Astrocyte (in vitro differentiated cells and primary cell): ENCODE measurements around the gene C16orf46.

Experiments
- EZH2 ChIP-seq: IDR thresholded peaks from 2 replicates; pipeline ENCODE4 v1.6.1; 2012; ENCODE audit warnings: mild to moderate bottlenecking, low read length, inconsistent platforms; ENCODE audit not compliant: insufficient read depth
- TF ChIP-seq, protein P1 (sequence below): IDR thresholded peaks from 2 replicates; pipeline ENCODE4 v1.5.1; 2011; ENCODE audit warnings: low read depth, mild to moderate bottlenecking, inconsistent platforms, low read length, moderate library complexity; ENCODE audit not compliant: insufficient read depth

DNA sequence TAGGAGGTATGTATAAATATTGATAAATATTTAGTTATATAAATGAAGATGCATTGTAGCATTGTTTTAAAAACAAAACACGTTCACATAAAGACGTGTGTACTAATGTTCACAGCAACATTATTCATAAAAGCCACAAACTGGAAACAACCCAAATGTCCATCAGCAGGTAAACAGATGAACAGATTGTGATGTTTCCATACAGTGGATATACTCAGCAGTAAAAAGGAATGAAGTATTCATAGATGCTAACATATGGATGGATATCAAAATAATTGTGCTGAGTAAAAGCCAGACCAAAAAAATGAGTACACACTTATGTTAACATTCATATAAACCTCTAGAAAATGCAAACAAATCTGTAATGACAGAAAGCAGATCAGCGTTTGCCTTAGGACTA, 64.1 kb downstream of the C16orf46 start:
- TF ChIP-seq, protein P1, sequence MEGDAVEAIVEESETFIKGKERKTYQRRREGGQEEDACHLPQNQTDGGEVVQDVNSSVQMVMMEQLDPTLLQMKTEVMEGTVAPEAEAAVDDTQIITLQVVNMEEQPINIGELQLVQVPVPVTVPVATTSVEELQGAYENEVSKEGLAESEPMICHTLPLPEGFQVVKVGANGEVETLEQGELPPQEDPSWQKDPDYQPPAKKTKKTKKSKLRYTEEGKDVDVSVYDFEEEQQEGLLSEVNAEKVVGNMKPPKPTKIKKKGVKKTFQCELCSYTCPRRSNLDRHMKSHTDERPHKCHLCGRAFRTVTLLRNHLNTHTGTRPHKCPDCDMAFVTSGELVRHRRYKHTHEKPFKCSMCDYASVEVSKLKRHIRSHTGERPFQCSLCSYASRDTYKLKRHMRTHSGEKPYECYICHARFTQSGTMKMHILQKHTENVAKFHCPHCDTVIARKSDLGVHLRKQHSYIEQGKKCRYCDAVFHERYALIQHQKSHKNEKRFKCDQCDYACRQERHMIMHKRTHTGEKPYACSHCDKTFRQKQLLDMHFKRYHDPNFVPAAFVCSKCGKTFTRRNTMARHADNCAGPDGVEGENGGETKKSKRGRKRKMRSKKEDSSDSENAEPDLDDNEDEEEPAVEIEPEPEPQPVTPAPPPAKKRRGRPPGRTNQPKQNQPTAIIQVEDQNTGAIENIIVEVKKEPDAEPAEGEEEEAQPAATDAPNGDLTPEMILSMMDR, result no peak
- no peak for TF ChIP-seq EZH2
